HCT116 (cell line): ENCODE measurements around the gene MRM3. TPM values are rescaled to one million over a fixed set of nuclear protein-coding genes. Genes with fewer than 3 reads are reported as not detected.
"Not testable (repeated sequence)": the region's sequence is repeated elsewhere in the genome, so short reads cannot be mapped to it uniquely, and the experiment has no call there.

Experiments used
- ATAC-seq: fragments of 200-7000 bp; cut with Tn5 transposase; 2 replicates; pipeline ENCODE4 v1.9.1; 2020; ENCODE audit warnings: mild to moderate bottlenecking, moderate library complexity
- BruUV-seq: library from RNA; stranded (reverse); fragments of 400-500 nt; replicated peaks from 2 replicates; lab custom pipeline; 2021; lab: Mats Ljungman, UMichigan
- CTCF ChIA-PET: fragments of 300-600 bp; sonication (Branson Sonifier 250); formaldehyde crosslinking; loops from one replicate; lab custom pipeline; 2021; ENCODE audit warnings: antibody characterized with exemption; lab: Charles Lee
- POLR2A ChIA-PET: fragments of 300-600, 350-600 bp; sonication (Branson Sonifier 250); formaldehyde crosslinking; loops from one replicate; lab custom pipeline; 2021; ENCODE audit warnings: antibody characterized with exemption; lab: Charles Lee
- RAD21 ChIA-PET, 2 experiments: fragments of 300-600 bp; sonication (Branson Sonifier 250); formaldehyde crosslinking; loops; one replicate each; lab custom pipeline; 2023; ENCODE audit warnings: low total read pairs in 2 of 2; ENCODE audit not compliant: uncharacterized antibody in 2 of 2, unreplicated experiment in 2 of 2, low non-redundant PET in 1 of 2; lab: Charles Lee
- DNase-seq: peaks from one replicate; pipeline ENCODE4 v3.0.0-alpha.2; 2010; ENCODE audit warnings: low read depth, low spot score
- H2AFZ ChIP-seq: fragments of 200-600 bp; shearing (Covaris generic), sonication (generic); 2 replicates; pipeline ENCODE4 v1.6.1; 2017; ENCODE audit warnings: low read depth, mixed run types, mixed read lengths, antibody characterized with exemption, low read length; ENCODE audit not compliant: poor library complexity, severe bottlenecking
- H3K27ac ChIP-seq: 2 replicates; pipeline ENCODE4 v1.5.1; 2012; ENCODE audit warnings: low read depth, low read length
- H3K27me3 ChIP-seq: fragments of 200-600 bp; sonication (generic); 2 replicates; pipeline ENCODE4 v1.6.1; 2016; ENCODE audit warnings: mixed run types, low read length, mixed read lengths; ENCODE audit not compliant: insufficient read depth
- H3K36me3 ChIP-seq, 2 experiments: fragments of 200-500 bp in 1 of 2; fragments of 200-600 bp in 1 of 2; sonication (Bioruptor generic) in 1 of 2; sonication (generic) in 1 of 2; 2 replicates each; pipeline versions ENCODE4 v1.5.1 to v1.6.1; 2014 to 2016; ENCODE audit warnings: low read length in 2 of 2, inconsistent platforms in 1 of 2, mixed read lengths in 1 of 2, mixed run types in 1 of 2; ENCODE audit not compliant: insufficient read depth in 2 of 2, control insufficient read depth in 1 of 2
- H3K4me1 ChIP-seq, 2 experiments: fragments of 200-600 bp in 1 of 2; sonication (generic) in 1 of 2; 2 replicates each; pipeline versions ENCODE4 v1.5.1 to v1.6.1; 2012 to 2017; ENCODE audit warnings: low read length in 2 of 2, inconsistent platforms in 1 of 2, mild to moderate bottlenecking in 1 of 2, mixed read lengths in 1 of 2, mixed run types in 1 of 2, moderate library complexity in 1 of 2; ENCODE audit not compliant: insufficient read depth in 2 of 2, control insufficient read depth in 1 of 2
- H3K4me2 ChIP-seq: fragments of 200-600 bp; sonication (generic); 2 replicates; pipeline ENCODE4 v1.6.1; 2017; ENCODE audit warnings: mixed run types, low read length, mixed read lengths
- H3K4me3 ChIP-seq, 2 experiments: fragments of 200-600 bp in 1 of 2; sonication (generic) in 1 of 2; replicated peaks in 1 of 2; 2 replicates each; pipeline ENCODE4 v1.5.1; 2011 to 2016; ENCODE audit warnings: low read length in 2 of 2, control low read depth in 1 of 2, low read depth in 1 of 2, mild to moderate bottlenecking in 1 of 2, mixed read lengths in 1 of 2, mixed run types in 1 of 2
- H3K79me2 ChIP-seq: fragments of 200-600 bp; sonication (generic); 2 replicates; pipeline ENCODE4 v1.6.1; 2017; ENCODE audit warnings: mild to moderate bottlenecking, mixed run types, low read length, moderate library complexity, mixed read lengths; ENCODE audit not compliant: insufficient read depth
- H3K9ac ChIP-seq: fragments of 200-600 bp; sonication (generic); 2 replicates; pipeline ENCODE4 v1.6.1; 2016; ENCODE audit warnings: low read length, mixed read lengths
- H3K9me2 ChIP-seq: fragments of 200-600 bp; sonication (generic), shearing (Covaris generic); 2 replicates; pipeline ENCODE4 v1.6.1; 2017; ENCODE audit warnings: mixed run types, mild to moderate bottlenecking, moderate library complexity; ENCODE audit not compliant: insufficient read depth
- H3K9me3 ChIP-seq, 2 experiments: fragments of 200-500 bp in 1 of 2; fragments of 200-600 bp in 1 of 2; sonication (Bioruptor generic) in 1 of 2; sonication (generic) in 1 of 2; 2 replicates each; pipeline ENCODE4 v1.6.1; 2014 to 2017; ENCODE audit warnings: low read length in 2 of 2, mixed read lengths in 2 of 2, inconsistent platforms in 1 of 2, low read depth in 1 of 2, mild to moderate bottlenecking in 1 of 2, mixed run types in 1 of 2, moderate library complexity in 1 of 2; ENCODE audit not compliant: control insufficient read depth in 1 of 2, insufficient read depth in 1 of 2
- H4K20me1 ChIP-seq: fragments of 200-600 bp; sonication (generic), shearing (Covaris generic); 2 replicates; pipeline ENCODE4 v1.6.1; 2017; ENCODE audit warnings: mixed run types, mild to moderate bottlenecking, moderate library complexity; ENCODE audit not compliant: insufficient read depth
- CTCF ChIP-seq, 3 experiments: fragments of 200-600 bp in 1 of 3; sonication (generic) in 1 of 3; IDR thresholded peaks in 2 of 3; conservative IDR thresholded peaks in 1 of 3; 2 replicates each; pipeline ENCODE4 v1.5.1; 2012 to 2017; ENCODE audit warnings: low read depth in 2 of 3, low read length in 2 of 3, antibody characterized with exemption in 1 of 3, borderline replicate concordance in 1 of 3, control low read depth in 1 of 3, mild to moderate bottlenecking in 1 of 3, mixed read lengths in 1 of 3, mixed run types in 1 of 3, moderate library complexity in 1 of 3; ENCODE audit not compliant: insufficient read depth in 1 of 3
- POLR2A ChIP-seq: IDR thresholded peaks from 2 replicates; pipeline ENCODE4 v1.7.0; 2011; ENCODE audit warnings: borderline replicate concordance; ENCODE audit not compliant: insufficient read depth, insufficient read length; ENCODE audit errors: extremely low read depth
- RAD21 ChIP-seq: IDR thresholded peaks from 2 replicates; pipeline ENCODE4 v1.6.1; 2012; ENCODE audit warnings: low read depth, mild to moderate bottlenecking
- SP1 ChIP-seq: IDR thresholded peaks from 2 replicates; pipeline ENCODE4 v1.6.1; 2012; ENCODE audit warnings: low read depth
- SRF ChIP-seq: IDR thresholded peaks from 2 replicates; pipeline ENCODE4 v1.6.1; 2012; ENCODE audit warnings: low read depth
- intact Hi-C: fragments of 100-400 bp; cut with micrococcal nuclease; formaldehyde crosslinking; loops from 2 replicates; pipeline ENCODE4 v1.10.0; 2022
- total RNA-seq: library from RNA; stranded (reverse); gene quantifications from one replicate; pipeline ENCODE4 v1.2.1, GENCODE V29; 2021; ENCODE audit not compliant: unreplicated experiment

MRM3 gene
- total RNA-seq, 1 experiment from 2014 or later = 32.6 TPM

GRCh38 chr17:746783-747629 lies 35.1 kb upstream of the MRM3 start:
- H3K9ac ChIP-seq = no peak overlapping the region
- ATAC-seq (no peak), DNase-seq (no peak)
- no peaks in the 10 kb centered on the region for H3K27me3 ChIP-seq
- H4K20me1 ChIP-seq = peaks cover 8% of the 10 kb centered on the region; the same call in 1 of the 2 replicates
- no peak overlapping the region for H3K4me3 ChIP-seq
- intact Hi-C loops = no loop called here
- no peaks in the 10 kb centered on the region for H3K9me3 ChIP-seq
- no peak overlapping the region for H3K27ac ChIP-seq
- no peak overlapping the region for H3K4me2 ChIP-seq
- RAD21 ChIA-PET = no interaction called here
- no peak overlapping the region for H2AFZ ChIP-seq
- CTCF ChIA-PET = no interaction called here
- no peaks in the 10 kb centered on the region for H3K9me2 ChIP-seq
- POLR2A ChIA-PET = no interaction called here
- H3K36me3 ChIP-seq = peaks cover 46 to 62% of the 10 kb centered on the region in 2 experiments
- peaks cover 95% of the 10 kb centered on the region for H3K79me2 ChIP-seq
- TF ChIP-seq POLR2A (no peak), SP1 (no peak), CTCF (IDR thresholded peaks at IDR 0.05 in 2 of 3, conservative IDR thresholded peaks at IDR 0.05 in 1 of 3; ENCODE audit: borderline replicate concordance in 1 of 3, insufficient read depth in 1 of 3, low read depth in 2 of 3, low read length in 2 of 3) (no peak), SRF (no peak), RAD21 (no peak)
- TF ChIP-seq, all 23 proteins: peak for 0
- peaks cover 8 to 12% of the 10 kb centered on the region in 2 experiments for H3K4me1 ChIP-seq
- no TSS peak for BruUV-seq

DNA sequence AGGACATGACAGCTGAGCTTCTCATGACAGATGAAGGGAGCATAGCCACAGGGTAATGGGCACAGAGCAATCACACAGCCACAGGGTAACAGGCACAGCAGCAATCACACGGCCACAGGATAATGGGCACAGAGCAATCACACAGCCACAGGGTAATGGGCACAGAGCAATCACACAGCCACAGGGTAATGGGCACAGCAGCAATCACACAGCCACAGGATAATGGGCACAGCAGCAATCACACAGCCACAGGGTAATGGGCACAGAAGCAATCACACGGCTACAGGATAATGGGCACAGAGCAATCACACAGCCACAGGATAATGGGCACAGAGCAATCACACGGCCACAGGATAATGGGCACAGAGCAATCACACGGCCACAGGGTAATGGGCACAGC lies 33.5 kb upstream of the MRM3 start:
- H3K27ac ChIP-seq, intact Hi-C loops, H4K20me1 ChIP-seq, H3K4me3 ChIP-seq, POLR2A ChIA-PET, ATAC-seq, H3K9me2 ChIP-seq, H3K9me3 ChIP-seq, RAD21 ChIA-PET, H3K4me2 ChIP-seq, CTCF ChIA-PET, H2AFZ ChIP-seq, H3K9ac ChIP-seq, DNase-seq, H3K27me3 ChIP-seq, BruUV-seq: not testable (repeated sequence)
- H3K4me1 ChIP-seq = peaks cover 12 to 19% of the 10 kb centered on the region in 2 experiments
- peaks cover 80% of the 10 kb centered on the region for H3K79me2 ChIP-seq
- peaks cover 40 to 49% of the 10 kb centered on the region in 2 experiments for H3K36me3 ChIP-seq

GRCh38 chr17:749359-749758 lies 32.8 kb upstream of the MRM3 start:
- H3K27me3 ChIP-seq, RAD21 ChIA-PET, DNase-seq, H3K9me3 ChIP-seq, H3K27ac ChIP-seq, ATAC-seq, H2AFZ ChIP-seq, CTCF ChIA-PET, H3K9me2 ChIP-seq, H4K20me1 ChIP-seq, H3K4me3 ChIP-seq, intact Hi-C loops, BruUV-seq: not testable (repeated sequence)
- H3K79me2 ChIP-seq = peaks cover 72% of the 10 kb centered on the region
- H3K4me2 ChIP-seq = peak overlapping the region; percentile 80; the same call in 1 of the 2 replicates
- peaks cover 33 to 41% of the 10 kb centered on the region in 2 experiments for H3K36me3 ChIP-seq
- H3K4me1 ChIP-seq = peaks cover 12 to 19% of the 10 kb centered on the region in 2 experiments
- H3K9ac ChIP-seq = 0 out of 2 replicates have a peak overlapping the region, but pooled peaks have one; percentile 9
- POLR2A ChIA-PET = interaction anchor here (1.2 kb wide), 1 partner anchor 34 kb away, joined by 3 read pairs; no protein-coding TSS in a partner anchor
